ENCODE results near the gene SUPT7L.
"Not testable (repeated sequence)": the region's sequence is repeated elsewhere in the genome, so short reads cannot be mapped to it uniquely, and the experiment has no call there.

The SUPT7L gene

GRCh38 chr2:27663285-27664153 lies at the start of gene SUPT7L, which contains the start of gene SLC4A1AP:
TSS of gene SUPT7L (minus strand) at chr2:27663614. CDS start at chr2:27662192, 1,422 bp downstream.
TSS of gene SLC4A1AP (plus strand) at chr2:27663889. CDS start at chr2:27663915, 26 bp downstream.
- DNase-seq: peak; percentile 90

GRCh38 chr2:27713201-27713600 lies 49.8 kb upstream of the SUPT7L start:
- no peak for DNase-seq

GRCh38 chr2:27712522-27712921 lies 49.1 kb upstream of the SUPT7L start:
- DNase-seq: no peak

- DNase-seq: no peak
These were observed 48.4 kb upstream of the SUPT7L start for GRCh38 chr2:27711804-27712203.

- no peak for DNase-seq
These were observed 47.4 kb upstream of the SUPT7L start for GRCh38 chr2:27710640-27711430.

- no peak for DNase-seq
These were observed 46.7 kb upstream of the SUPT7L start for GRCh38 chr2:27709960-27710575.

- no peak for DNase-seq
These were observed 45.9 kb upstream of the SUPT7L start for GRCh38 chr2:27709326-27709725.

GRCh38 chr2:27708666-27709065 lies 45.3 kb upstream of the SUPT7L start:
- DNase-seq: no peak

GRCh38 chr2:27708257-27708654 lies 44.8 kb upstream of the SUPT7L start:
- no peak for DNase-seq

GRCh38 chr2:27707462-27708256 lies 44.2 kb upstream of the SUPT7L start:
- DNase-seq: no peak

GRCh38 chr2:27705851-27706622 lies 42.6 kb upstream of the SUPT7L start:
- DNase-seq: peak; percentile 78

GRCh38 chr2:27704342-27704876 lies 41.0 kb upstream of the SUPT7L start:
- no peak for DNase-seq

- peak; percentile 91 for DNase-seq
These were observed 40.4 kb upstream of the SUPT7L start for GRCh38 chr2:27703638-27704341.

GRCh38 chr2:27702302-27702701 lies 38.9 kb upstream of the SUPT7L start:
- DNase-seq: no peak

GRCh38 chr2:27701676-27702075 lies 38.3 kb upstream of the SUPT7L start:
- DNase-seq: peak; percentile 40

- no peak for DNase-seq
These were observed 34.2 kb upstream of the SUPT7L start for GRCh38 chr2:27697660-27698059.

GRCh38 chr2:27690052-27690451 lies 26.6 kb upstream of the SUPT7L start:
- DNase-seq: no peak

GRCh38 chr2:27689424-27689823 lies 26.0 kb upstream of the SUPT7L start:
- no peak for DNase-seq

GRCh38 chr2:27687232-27687631 lies 23.8 kb upstream of the SUPT7L start:
- DNase-seq: no peak

GRCh38 chr2:27685577-27685976 lies 22.2 kb upstream of the SUPT7L start:
- DNase-seq: no peak

- DNase-seq: not testable (repeated sequence)
These were observed 21.6 kb upstream of the SUPT7L start for GRCh38 chr2:27685006-27685405.
